Stimulated activated memory B cell treated with anti-CD40 and anti-IgM and Interleukin-4, amounts not matched to agents 10 μg/mL and 1 μg/mL and 100 μg/mL, for 72 hours (primary cell): ENCODE results near the gene ROBO1.
"Not testable (repeated sequence)": the region's sequence is repeated elsewhere in the genome, so short reads cannot be mapped to it uniquely, and the experiment has no call there.

ENCODE experiments used
- ATAC-seq: fragments of 150-1000 bp; cut with Tn5 transposase; 2 replicates; pipeline ENCODE4 v1.10.0; 2021
- H3K27ac Mint-ChIP-seq: one replicate; pipeline ENCODE4 v1.8.0; 2022; ENCODE audit warnings: mild to moderate bottlenecking, mixed read lengths
- H3K27me3 Mint-ChIP-seq: one replicate; pipeline ENCODE4 v1.8.0; 2022; ENCODE audit warnings: mixed read lengths
- H3K36me3 Mint-ChIP-seq: one replicate; pipeline ENCODE4 v1.8.0; 2022; ENCODE audit warnings: mixed read lengths
- H3K4me1 Mint-ChIP-seq: one replicate; pipeline ENCODE4 v1.8.0; 2022; ENCODE audit warnings: mixed read lengths
- H3K4me3 Mint-ChIP-seq: one replicate; pipeline ENCODE4 v1.8.0; 2022; ENCODE audit warnings: mild to moderate bottlenecking, moderate library complexity, mixed read lengths
- H3K9me3 Mint-ChIP-seq: one replicate; pipeline ENCODE4 v1.8.0; 2022; ENCODE audit warnings: mixed read lengths

ROBO1 gene

GRCh38 chr3:78726545-78726944 lies 1041.3 kb downstream of the ROBO1 start:
- Mint-ChIP-seq H3K4me3 (no peak overlapping the region), H3K36me3 (no peaks in the 10 kb centered on the region), H3K27ac (no peak overlapping the region), H3K9me3 (no peaks in the 10 kb centered on the region), H3K4me1 (no peaks in the 10 kb centered on the region), H3K27me3 (no peaks in the 10 kb centered on the region)
- no peak for ATAC-seq

GRCh38 chr3:78725703-78726246 lies 1042.0 kb downstream of the ROBO1 start:
- Mint-ChIP-seq H3K4me1 (no peaks in the 10 kb centered on the region), H3K4me3 (no peak overlapping the region), H3K36me3 (no peaks in the 10 kb centered on the region), H3K27ac (no peak overlapping the region), H3K27me3 (no peaks in the 10 kb centered on the region), H3K9me3 (no peaks in the 10 kb centered on the region)
- no peak for ATAC-seq

DNA sequence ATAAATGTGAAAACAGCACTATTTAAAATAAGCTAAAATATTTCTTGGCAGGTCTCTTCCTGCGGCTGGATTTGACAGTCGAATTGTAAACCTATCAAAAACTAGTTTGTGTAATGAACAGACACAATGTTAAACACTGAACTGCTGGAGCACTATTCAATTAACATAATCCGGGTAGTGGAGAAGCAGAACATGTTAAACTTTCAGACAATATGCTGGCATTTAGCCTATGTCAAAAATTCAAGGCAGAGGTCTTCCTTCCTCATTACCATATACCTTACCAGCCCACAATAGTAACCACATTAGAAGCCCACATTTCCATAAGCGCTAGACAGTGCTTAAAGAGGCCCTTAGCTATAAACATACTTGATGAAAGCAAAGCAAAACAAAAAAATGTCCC lies 1042.9 kb downstream of the ROBO1 start:
- no peak overlapping the region for H3K4me3 Mint-ChIP-seq
- no peaks in the 10 kb centered on the region for H3K27me3 Mint-ChIP-seq
- no peaks in the 10 kb centered on the region for H3K4me1 Mint-ChIP-seq
- H3K27ac Mint-ChIP-seq, result no peak overlapping the region
- ATAC-seq, result no peak
- H3K36me3 Mint-ChIP-seq, result no peaks in the 10 kb centered on the region
- no peaks in the 10 kb centered on the region for H3K9me3 Mint-ChIP-seq

GRCh38 chr3:78724364-78724763 lies 1043.4 kb downstream of the ROBO1 start:
- not testable (repeated sequence) for H3K36me3 Mint-ChIP-seq, H3K27me3 Mint-ChIP-seq

DNA sequence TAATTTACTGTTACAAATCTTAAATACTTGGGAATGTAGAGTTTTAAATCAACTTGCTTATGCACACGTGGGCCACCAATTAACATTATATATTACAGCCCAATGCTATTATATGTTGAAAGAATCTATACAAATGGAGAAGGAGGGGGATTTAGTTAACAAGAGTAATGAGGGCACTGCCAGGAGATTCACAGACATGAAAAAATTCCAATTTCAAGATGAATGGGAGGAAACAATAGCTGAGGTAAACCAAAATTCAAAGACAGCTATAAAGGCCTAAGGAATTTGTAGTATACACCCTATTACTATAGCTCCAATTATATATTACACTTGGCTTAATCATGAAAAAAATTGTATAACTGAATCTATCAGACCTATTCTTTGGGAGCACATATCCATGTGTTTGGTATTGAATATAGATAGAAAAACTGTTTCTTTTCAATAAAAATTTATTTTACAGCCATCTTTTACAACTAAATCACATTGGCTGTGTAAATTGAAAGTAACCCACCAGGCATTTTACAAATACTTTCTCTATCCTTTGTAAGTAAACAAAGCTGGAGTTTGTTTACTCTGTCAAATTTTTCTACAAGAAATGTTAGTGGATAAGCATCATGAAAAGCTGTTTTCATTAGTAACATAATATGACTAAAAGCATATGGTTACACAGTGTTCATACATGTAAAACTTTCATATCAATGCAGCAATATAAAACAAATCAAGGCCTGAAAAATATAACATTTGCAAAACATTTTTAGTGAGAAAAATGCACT lies 1045.8 kb downstream of the ROBO1 start:
- Mint-ChIP-seq H3K4me3 (no peak overlapping the region), H3K9me3 (no peaks in the 10 kb centered on the region), H3K4me1 (no peaks in the 10 kb centered on the region), H3K27ac (no peak overlapping the region), H3K27me3 (no peaks in the 10 kb centered on the region), H3K36me3 (no peaks in the 10 kb centered on the region)
- ATAC-seq, result no peak

More at GRCh38 chr3:78724364-78724763, 1043.4 kb downstream of the ROBO1 start:
- not testable (repeated sequence) for H3K4me1 Mint-ChIP-seq, H3K9me3 Mint-ChIP-seq, H3K4me3 Mint-ChIP-seq, ATAC-seq, H3K27ac Mint-ChIP-seq

DNA sequence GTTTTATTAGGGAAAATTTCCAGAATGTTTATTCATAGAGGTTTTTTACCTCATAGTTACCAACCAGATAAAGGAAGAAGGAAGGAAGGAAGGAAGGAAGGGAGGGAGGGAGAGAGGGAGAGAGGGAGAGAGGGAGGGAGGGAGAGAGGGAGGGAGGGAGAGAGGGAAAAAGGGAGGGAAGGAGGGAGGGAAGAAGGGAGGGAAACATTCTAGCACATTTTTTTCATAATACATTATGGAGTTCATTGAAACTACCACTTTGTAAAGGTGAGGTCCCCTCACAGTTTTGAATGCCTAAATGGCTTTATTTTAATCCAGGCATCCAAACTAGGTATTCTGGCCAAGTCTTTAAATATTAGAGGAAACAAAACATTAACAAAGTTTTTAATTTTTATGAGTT lies 1049.1 kb downstream of the ROBO1 start:
- Mint-ChIP-seq H3K4me1 (no peaks in the 10 kb centered on the region), H3K27me3 (no peaks in the 10 kb centered on the region), H3K9me3 (peaks cover 5% of the 10 kb centered on the region), H3K27ac (no peak overlapping the region), H3K4me3 (no peak overlapping the region), H3K36me3 (no peaks in the 10 kb centered on the region)
- ATAC-seq, result no peak

GRCh38 chr3:78717041-78717440 lies 1050.8 kb downstream of the ROBO1 start:
- Mint-ChIP-seq H3K4me3 (no peak overlapping the region), H3K4me1 (no peaks in the 10 kb centered on the region), H3K27ac (no peak overlapping the region), H3K9me3 (peaks cover 5% of the 10 kb centered on the region), H3K36me3 (no peaks in the 10 kb centered on the region), H3K27me3 (no peaks in the 10 kb centered on the region)
- no peak for ATAC-seq

DNA sequence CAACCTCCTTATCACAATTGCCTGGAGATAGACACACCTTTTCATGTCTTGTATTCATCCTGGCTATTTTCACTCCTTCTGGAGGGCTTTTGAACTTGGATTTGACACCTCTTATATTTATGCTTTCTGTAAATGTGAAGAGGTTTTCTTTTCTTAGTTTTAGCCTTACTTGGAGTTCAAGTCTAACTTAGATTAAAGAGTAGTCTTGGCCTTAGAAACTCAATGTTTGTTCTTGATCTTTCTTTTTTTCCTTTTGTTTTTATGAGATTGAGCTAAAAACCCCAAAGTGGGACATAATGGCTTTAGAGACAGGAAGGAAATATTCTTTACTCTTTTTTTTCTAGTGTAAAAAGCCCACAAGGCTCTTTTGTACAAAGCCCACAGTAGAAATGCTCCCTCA lies 1054.9 kb downstream of the ROBO1 start:
- Mint-ChIP-seq H3K4me1 (no peaks in the 10 kb centered on the region), H3K4me3 (no peak overlapping the region), H3K36me3 (no peaks in the 10 kb centered on the region), H3K27ac (no peak overlapping the region), H3K9me3 (peaks cover 5% of the 10 kb centered on the region), H3K27me3 (no peaks in the 10 kb centered on the region)
- no peak for ATAC-seq

GRCh38 chr3:78712270-78712669 lies 1055.5 kb downstream of the ROBO1 start:
- Mint-ChIP-seq H3K36me3 (no peaks in the 10 kb centered on the region), H3K27ac (no peak overlapping the region), H3K27me3 (no peaks in the 10 kb centered on the region), H3K4me3 (no peak overlapping the region), H3K4me1 (no peaks in the 10 kb centered on the region), H3K9me3 (peaks cover 5% of the 10 kb centered on the region)
- ATAC-seq, result no peak

DNA sequence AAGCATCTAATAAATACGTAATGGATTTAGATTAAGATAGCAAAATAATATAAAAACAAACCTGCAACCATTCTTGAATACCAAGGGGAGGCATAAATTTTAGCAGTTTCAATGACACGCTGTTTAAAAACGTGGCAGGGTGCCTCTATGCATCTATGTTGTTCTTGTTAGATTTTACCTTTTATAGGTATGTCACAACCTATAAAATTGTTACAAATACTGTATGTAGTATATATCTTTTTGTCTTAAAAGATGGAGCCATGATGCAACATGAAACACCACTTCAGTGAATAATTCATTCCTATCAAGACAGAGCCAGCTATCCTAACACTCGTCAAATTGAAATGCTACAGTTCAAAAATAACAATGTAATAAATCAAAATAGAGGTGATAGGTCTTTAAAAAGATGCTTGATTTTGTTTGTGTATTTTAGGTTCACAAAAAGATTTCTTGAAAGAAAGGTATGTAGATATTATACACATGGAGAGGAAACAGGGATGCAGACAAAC lies 1059.2 kb downstream of the ROBO1 start:
- H3K4me3 Mint-ChIP-seq, result no peak overlapping the region
- H3K27ac Mint-ChIP-seq, result no peak overlapping the region
- H3K27me3 Mint-ChIP-seq, result no peaks in the 10 kb centered on the region
- no peaks in the 10 kb centered on the region for H3K4me1 Mint-ChIP-seq
- H3K9me3 Mint-ChIP-seq, result no peaks in the 10 kb centered on the region
- no peaks in the 10 kb centered on the region for H3K36me3 Mint-ChIP-seq
- no peak for ATAC-seq

DNA sequence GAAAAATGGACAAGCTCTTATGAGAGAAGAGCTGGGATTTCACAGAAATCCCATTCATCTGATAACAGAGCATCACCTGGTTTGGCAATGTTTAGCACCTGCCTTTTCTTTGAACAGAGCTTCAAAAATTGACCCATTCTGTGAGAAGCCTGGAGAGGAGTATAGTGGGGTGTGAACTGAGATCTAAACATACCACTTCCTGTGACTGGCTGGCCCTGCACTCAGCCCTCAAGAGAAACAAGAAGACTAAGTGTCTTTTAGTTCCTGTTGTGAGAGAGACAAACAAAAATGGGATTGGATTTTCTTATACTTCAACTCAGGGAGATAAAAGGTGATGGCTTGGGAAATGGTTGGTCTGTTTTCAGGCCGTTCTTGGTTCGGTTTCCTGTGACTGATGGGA lies 1060.2 kb downstream of the ROBO1 start:
- ATAC-seq, result no peak
- no peaks in the 10 kb centered on the region for H3K36me3 Mint-ChIP-seq
- no peak overlapping the region for H3K4me3 Mint-ChIP-seq
- H3K9me3 Mint-ChIP-seq, result no peaks in the 10 kb centered on the region
- H3K27ac Mint-ChIP-seq, result no peak overlapping the region
- H3K27me3 Mint-ChIP-seq, result no peaks in the 10 kb centered on the region
- no peaks in the 10 kb centered on the region for H3K4me1 Mint-ChIP-seq

- H3K27me3 Mint-ChIP-seq, result no peaks in the 10 kb centered on the region
- no peak overlapping the region for H3K27ac Mint-ChIP-seq
- no peaks in the 10 kb centered on the region for H3K4me1 Mint-ChIP-seq
- ATAC-seq, result peak; percentile 41
- no peak overlapping the region for H3K4me3 Mint-ChIP-seq
- H3K9me3 Mint-ChIP-seq, result no peaks in the 10 kb centered on the region
- no peaks in the 10 kb centered on the region for H3K36me3 Mint-ChIP-seq
Observed at GRCh38 chr3:78706906-78707523, 1060.8 kb downstream of the ROBO1 start.

GRCh38 chr3:78703944-78704343 lies 1063.9 kb downstream of the ROBO1 start:
- Mint-ChIP-seq H3K27ac (no peak overlapping the region), H3K9me3 (peaks cover 3% of the 10 kb centered on the region), H3K4me3 (no peak overlapping the region), H3K4me1 (no peaks in the 10 kb centered on the region), H3K36me3 (no peaks in the 10 kb centered on the region), H3K27me3 (no peaks in the 10 kb centered on the region)
- no peak for ATAC-seq

DNA sequence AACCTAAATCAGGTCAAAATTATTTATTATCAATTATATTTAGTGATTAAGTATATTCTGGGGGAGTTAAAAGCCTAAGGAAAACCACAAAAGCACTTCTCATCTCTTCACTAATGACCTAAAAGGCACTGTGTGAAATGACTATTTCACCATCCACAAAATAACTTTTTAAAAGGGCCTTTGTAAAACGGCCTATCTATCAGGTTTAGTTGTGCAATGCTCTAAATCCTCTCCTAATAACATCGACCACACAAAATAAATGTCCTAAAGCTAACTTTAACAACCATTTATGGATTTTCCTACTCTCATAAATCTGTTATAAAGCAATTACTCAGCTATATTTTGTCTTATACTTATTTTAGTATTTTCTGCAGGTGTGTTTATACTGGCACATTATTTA lies 1066.3 kb downstream of the ROBO1 start:
- ATAC-seq, result no peak
- Mint-ChIP-seq H3K27me3 (no peaks in the 10 kb centered on the region), H3K36me3 (no peaks in the 10 kb centered on the region), H3K9me3 (peaks cover 3% of the 10 kb centered on the region), H3K4me3 (no peak overlapping the region), H3K4me1 (no peaks in the 10 kb centered on the region), H3K27ac (no peak overlapping the region)

GRCh38 chr3:78698431-78698830 lies 1069.4 kb downstream of the ROBO1 start:
- H3K9me3 Mint-ChIP-seq, result peaks cover 3% of the 10 kb centered on the region
- no peaks in the 10 kb centered on the region for H3K36me3 Mint-ChIP-seq
- no peak overlapping the region for H3K27ac Mint-ChIP-seq
- ATAC-seq, result no peak
- H3K27me3 Mint-ChIP-seq, result no peaks in the 10 kb centered on the region
- no peaks in the 10 kb centered on the region for H3K4me1 Mint-ChIP-seq
- no peak overlapping the region for H3K4me3 Mint-ChIP-seq

- no peak for ATAC-seq
- Mint-ChIP-seq H3K4me1 (no peaks in the 10 kb centered on the region), H3K27me3 (no peaks in the 10 kb centered on the region), H3K4me3 (no peak overlapping the region), H3K27ac (no peak overlapping the region), H3K9me3 (peaks cover 3% of the 10 kb centered on the region), H3K36me3 (no peaks in the 10 kb centered on the region)
Observed at GRCh38 chr3:78697426-78697825, 1070.4 kb downstream of the ROBO1 start.
